ENCODE measurements around the gene C11orf65. TPM values are rescaled to one million over a fixed set of nuclear protein-coding genes. Genes with fewer than 3 reads are reported as not detected.

Gene C11orf65
- total RNA-seq, 4 donors from 2014 or later, result 0.46 to 1.1 TPM; not detected in 2

DNA sequence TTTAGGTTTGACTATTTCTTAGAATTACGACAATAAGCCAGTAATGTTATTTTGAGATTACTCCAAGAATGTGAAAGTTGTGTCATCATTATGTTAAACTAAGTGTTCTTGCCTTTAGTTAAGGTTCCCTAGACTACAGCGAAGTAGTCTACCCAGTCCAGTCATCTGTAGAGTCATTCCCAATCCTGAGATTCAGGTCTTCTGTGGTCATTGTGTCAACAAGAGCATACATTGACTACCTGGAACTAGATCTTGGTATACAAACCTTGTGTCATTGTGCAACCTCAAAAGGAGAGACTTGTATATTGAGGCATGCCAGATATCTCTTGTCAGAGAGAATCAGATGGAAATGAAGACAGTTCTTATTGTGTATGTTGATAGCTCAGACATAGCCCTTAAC lies 128.6 kb downstream of the C11orf65 start:
- H3K36me3 ChIP-seq, result no peaks in the 10 kb centered on the region
- intact Hi-C loops (cut with DNase I; ENCODE audit: low total_unique reads), result no loop called here
- TF ChIP-seq, protein P1, sequence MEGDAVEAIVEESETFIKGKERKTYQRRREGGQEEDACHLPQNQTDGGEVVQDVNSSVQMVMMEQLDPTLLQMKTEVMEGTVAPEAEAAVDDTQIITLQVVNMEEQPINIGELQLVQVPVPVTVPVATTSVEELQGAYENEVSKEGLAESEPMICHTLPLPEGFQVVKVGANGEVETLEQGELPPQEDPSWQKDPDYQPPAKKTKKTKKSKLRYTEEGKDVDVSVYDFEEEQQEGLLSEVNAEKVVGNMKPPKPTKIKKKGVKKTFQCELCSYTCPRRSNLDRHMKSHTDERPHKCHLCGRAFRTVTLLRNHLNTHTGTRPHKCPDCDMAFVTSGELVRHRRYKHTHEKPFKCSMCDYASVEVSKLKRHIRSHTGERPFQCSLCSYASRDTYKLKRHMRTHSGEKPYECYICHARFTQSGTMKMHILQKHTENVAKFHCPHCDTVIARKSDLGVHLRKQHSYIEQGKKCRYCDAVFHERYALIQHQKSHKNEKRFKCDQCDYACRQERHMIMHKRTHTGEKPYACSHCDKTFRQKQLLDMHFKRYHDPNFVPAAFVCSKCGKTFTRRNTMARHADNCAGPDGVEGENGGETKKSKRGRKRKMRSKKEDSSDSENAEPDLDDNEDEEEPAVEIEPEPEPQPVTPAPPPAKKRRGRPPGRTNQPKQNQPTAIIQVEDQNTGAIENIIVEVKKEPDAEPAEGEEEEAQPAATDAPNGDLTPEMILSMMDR (IDR thresholded peaks at IDR 0.05), result no peak

DNA sequence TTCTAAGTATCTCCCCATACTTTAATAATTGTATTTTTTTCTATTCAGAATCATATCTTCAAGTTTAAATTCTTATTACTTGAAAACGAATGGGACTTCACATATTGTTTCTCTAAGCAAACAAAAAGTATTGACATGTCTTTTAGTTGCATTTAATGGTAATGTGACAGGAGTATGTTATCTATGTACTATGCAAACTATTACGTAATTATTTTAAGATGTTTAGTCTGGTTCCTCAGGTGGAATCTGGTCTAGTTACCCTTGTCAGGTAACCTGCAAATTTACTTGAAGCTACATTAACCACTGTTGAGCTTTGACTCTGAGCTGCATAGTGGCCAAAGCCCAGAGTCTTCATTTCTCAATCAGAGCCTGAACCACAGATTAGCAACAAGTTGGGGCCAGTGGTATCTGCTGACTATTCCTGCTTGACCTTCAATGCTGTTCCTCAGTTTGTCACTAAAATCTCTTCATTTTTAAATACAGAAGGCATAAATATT lies 133.9 kb downstream of the C11orf65 start:
- no peaks in the 10 kb centered on the region for H3K4me1 ChIP-seq
- no peaks in the 10 kb centered on the region for H3K27me3 ChIP-seq
- no peak overlapping the region for H3K4me3 ChIP-seq
- DNase-seq, result no peak
- no peak overlapping the region for H3K27ac ChIP-seq
- TF ChIP-seq POLR2A (IDR thresholded peaks at IDR 0.05), result no peak
- TF ChIP-seq, protein P1 (IDR thresholded peaks at IDR 0.05), result no peak
- H3K9me3 ChIP-seq, result no peaks in the 10 kb centered on the region
- intact Hi-C loops (cut with DNase I; ENCODE audit: low total_unique reads), result no loop called here
- H3K36me3 ChIP-seq, result no peaks in the 10 kb centered on the region

More for the DNA sequence above, 128.6 kb downstream of the C11orf65 start:
- Histone ChIP-seq H3K4me1 (no peaks in the 10 kb centered on the region), H3K9me3 (no peaks in the 10 kb centered on the region), H3K4me3 (no peak overlapping the region), H3K27me3 (no peaks in the 10 kb centered on the region), H3K27ac (no peak overlapping the region)
- DNase-seq, result no peak

Other genes starting within 250 kb of the C11orf65 start
- 10 to 100 TPM; 14.7 to 28.9 (median 21.3) TPM for gene NPAT, start 244.9 kb downstream of the C11orf65 start, total RNA-seq
- 100 to 1,000 TPM in 2 of 4 donors, 10 to 100 TPM in 2; 51.2 to 196 (median 132) TPM for gene ATM, start 244.5 kb downstream of the C11orf65 start, total RNA-seq
- 100 to 1,000 TPM in 1 of 4 donors, 10 to 100 TPM in 3; 30.0 to 106 (median 51.1) TPM for gene POGLUT3, start 30.9 kb upstream of the C11orf65 start, total RNA-seq
- 1 to 10 TPM in 3 of 4 donors, under 1 TPM in 1; 0.26 to 9.5 (median 4.5) TPM for gene EXPH5, start 126.2 kb upstream of the C11orf65 start, total RNA-seq
- gene DDX10, start 197.5 kb upstream of the C11orf65 start, total RNA-seq, result 100 to 1,000 TPM in 1 of 4 donors, 10 to 100 TPM in 3; 27.9 to 511 (median 31.5) TPM

Measured in uterus (tissue), 4 donors.